GM11168 (cell line): ENCODE data around the gene LSM11.

Experiments used
- in situ Hi-C: fragments of 300-500 bp; cut with MboI; formaldehyde crosslinking; loops from one replicate; pipeline ENCODE4 v1.12.0; 2022; ENCODE audit warnings: low sequenced_read_pairs; ENCODE audit not compliant: unreplicated experiment

Gene LSM11

DNA sequence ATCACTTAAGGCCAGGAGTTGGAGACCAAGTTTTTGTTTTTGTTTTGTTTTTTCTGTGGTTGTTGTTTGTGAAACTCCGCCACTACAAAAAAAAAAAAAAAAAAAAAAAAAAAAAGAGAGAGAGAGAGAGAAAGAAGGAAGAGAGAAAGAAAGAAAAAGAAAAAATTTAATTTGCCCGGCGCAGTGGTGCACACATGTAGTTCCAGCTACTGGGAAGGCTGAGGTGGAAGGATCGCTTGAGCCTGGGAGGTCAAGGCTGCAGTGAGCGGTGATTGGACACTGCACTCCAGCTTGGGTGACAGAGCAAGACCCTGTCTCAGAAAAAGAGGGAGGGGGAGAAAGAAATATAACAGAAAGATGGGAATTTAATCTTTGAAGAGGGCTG, 11.4 kb upstream of the LSM11 start:
- in situ Hi-C loops, result no loop called here

DNA sequence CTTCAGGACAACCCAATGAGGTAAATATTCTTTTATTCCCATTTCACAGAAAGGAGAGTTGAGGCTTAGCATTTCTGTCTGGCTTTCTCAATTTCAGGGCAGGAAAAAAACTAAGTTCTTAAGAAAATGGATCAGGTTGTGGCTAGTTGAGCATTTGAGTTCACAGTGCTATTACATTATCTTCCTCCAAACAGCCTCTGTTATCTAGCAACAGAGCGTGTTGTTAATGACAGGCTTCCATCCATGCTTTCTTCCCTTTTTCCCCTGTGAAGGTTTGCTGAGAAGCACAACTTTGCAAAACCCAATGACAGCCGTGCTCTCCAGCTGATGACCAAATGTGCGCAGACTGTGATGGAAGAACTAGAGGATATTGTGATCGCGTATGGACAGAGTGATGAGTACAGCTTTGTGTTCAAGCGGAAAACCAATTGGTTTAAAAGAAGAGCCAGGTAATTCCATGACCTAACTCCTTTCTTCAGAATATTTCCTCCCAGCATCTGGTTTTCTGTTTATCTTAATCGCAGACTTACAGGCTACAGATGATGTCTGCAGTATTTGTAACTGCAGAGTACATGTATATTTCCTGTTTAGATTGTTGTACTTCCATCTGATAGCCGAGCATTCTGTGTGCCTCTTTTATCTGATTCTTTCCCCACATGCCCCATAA, 10.8 kb upstream of the LSM11 start:
- in situ Hi-C loops, result no loop called here

DNA sequence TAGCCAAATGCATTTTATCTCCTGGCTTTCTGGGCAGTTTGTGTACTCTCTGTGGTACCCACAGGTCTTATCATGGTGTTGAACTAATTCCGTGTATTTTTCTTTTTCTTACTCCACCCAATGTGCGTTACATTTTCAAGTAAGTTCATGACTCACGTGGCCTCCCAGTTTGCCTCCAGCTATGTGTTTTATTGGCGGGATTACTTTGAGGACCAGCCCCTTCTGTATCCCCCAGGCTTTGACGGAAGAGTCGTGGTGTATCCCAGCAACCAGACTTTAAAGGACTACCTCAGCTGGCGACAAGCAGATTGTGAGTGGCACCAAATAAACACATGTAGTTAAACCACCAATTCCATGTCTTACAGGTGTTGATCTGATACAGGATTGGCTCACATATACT, 9.1 kb upstream of the LSM11 start:
- in situ Hi-C loops, result no loop called here

DNA sequence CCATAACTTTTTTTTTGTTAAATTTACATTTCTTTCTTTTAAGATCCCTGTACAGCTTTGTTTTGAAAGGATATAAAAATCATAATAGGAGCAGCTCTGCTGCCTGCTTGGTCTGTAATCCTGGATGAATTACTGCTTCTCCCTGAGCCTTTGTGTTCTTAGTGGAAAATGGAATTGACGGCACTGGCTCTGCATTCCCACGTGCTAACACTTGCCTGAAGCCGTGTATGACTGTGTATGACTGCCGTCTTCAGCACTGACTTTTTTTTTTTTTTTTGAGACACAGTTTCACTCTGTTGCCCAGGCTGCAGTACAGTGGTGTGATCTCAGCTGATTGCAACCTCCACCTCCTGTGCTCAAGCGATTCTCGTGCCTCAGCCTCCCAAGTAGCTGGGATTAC, 7.5 kb upstream of the LSM11 start:
- in situ Hi-C loops, result no loop called here

DNA sequence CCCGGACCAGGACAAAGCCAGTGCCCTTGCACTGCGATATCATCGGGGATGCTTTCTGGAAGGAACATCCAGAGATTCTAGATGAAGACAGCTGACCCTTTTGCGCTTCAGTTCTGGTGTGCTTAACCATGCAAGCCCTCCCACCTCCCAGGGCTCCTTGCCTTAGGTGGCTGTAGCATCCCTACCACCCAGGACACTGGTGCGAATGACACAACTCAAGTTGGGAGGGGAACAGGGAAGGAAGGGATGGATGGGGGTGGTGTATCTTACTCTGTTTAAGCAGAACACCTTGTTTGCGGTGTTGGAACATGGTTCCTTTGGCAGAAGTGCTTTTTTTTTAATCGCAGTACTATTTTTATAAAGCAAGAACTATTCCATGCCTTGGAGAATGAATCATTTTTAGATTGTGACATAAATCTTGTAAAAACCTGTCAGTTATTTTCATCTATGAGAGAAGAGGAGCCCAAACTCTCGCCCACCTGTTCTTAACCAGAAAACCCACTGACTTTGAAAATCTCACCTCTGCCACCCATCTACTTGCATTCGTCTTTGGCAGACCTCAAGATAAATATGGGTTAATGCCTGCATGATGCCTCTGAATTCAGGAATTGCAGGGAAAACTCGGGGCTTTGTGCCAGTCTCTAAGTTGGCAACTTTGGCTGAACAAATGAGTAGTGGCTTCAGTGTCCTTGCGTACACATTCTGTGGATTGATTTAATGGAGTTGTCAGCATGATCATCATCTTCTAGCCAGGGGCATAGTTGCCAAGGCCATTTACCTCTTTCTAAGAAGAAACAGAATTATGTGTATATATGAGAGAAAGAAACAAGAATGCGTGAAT, 3.9 kb upstream of the LSM11 start:
- in situ Hi-C loops, result loop anchor here (5.0 kb wide), 1 partner anchor 82 kb away; no protein-coding TSS in a partner anchor

DNA sequence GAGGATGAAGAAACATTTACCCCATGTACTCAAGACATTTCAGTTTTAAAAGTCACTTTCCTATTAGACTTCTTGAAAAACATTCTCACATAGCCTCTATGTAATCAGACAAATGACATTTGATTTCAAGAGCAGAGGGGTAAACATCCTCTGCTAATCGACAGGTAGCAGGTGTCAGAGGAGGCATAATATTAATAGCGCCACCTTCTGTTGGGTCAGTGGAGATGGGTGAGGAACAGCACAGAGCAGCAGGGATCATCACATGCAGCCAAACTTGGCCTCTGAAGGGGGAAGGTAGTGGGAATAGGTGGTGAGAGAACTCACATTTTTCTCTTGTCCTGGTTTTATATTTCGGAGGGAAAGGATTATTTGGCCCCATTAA, 3.3 kb upstream of the LSM11 start:
- in situ Hi-C loops, result loop anchor here (5.0 kb wide), 1 partner anchor 83 kb away; no protein-coding TSS in a partner anchor

DNA sequence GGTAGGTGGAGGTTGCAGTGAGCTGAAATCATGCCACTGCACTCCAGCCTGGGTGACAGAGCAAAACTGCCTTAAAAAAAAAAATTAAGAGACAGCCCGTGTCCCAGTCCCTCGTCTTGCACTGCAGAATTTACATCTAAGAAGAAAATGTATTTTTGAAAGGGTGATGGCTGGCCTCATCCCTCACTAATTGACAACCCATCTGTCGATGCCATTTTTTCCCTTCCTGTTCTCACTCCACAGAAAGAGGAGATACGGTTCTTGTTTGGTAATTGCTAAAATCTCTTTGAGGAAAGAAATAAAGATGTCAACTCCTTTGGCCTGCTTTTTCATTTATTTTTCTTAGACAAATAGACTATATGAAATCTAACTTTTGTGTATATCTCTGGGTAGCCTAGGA, 2.4 kb upstream of the LSM11 start:
- in situ Hi-C loops, result loop anchor here (5.0 kb wide), 1 partner anchor 84 kb away; no protein-coding TSS in a partner anchor

DNA sequence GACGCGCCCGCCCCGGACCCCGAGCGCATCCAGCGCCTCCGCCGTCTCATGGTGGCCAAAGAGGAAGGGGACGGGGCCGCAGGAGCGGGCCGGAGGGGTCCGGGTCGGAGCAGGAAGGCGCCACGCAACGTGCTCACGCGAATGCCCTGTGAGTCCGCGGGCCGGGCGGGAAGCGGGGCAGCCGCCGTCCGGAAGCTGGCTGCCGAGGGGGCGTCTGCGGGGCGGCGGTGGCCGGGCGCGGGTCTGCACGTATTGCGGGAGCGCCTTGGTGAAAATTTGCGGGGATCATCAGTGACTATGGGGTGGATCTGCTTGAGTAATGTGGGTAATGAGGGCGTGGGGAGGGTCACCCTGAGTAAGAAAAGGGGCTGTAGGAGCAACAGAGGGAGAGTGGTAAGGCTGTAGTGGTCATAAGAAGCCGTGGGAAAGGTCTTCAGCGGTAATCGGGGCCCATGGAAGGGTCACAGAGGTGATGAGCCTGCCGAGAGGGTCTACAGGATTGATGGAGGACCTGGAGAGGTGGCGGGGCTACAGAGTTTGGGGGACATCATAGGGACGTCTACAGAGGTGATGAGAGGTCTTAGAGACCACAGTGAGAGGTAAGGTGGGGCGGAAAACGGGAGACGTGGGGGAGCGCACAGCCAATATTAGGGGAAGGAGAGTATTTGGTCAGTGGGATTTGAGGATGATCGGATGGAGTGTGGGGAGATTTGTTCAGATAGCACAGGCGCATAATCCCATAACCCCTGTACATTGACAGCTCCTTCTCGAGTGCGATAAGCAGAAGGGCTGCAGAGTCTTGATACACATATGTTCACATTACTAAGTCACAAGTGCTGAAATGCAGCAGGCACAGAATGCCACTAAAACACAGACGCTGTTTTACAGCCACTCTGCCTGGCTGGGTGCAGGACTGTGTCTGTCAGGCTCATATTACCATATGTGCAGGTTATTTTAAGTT, 819 bp downstream of the LSM11 start:
- in situ Hi-C loops, result loop anchor here (5.0 kb wide), 1 partner anchor 87 kb away; no protein-coding TSS in a partner anchor

DNA sequence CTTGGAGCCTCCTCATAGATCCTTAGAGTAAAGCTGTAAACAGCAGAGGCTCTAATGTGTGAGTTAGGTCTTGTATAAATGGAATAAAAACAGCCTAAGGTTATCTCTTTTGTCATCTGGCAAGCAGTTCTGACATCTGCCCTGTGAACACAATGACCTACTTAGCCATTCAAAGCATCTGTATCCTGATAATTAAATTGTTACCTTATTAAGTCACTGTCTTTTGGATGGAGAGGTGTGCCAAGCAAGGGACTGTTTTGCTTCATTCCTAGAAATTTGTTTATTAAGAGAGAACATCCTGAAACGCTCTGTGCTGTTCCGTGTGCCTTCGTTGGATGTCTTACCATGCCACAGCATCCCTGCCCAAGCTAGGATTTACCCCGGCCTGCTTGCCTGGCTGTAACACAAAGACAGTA, 1.5 kb downstream of the LSM11 start:
- in situ Hi-C loops, result no loop called here

DNA sequence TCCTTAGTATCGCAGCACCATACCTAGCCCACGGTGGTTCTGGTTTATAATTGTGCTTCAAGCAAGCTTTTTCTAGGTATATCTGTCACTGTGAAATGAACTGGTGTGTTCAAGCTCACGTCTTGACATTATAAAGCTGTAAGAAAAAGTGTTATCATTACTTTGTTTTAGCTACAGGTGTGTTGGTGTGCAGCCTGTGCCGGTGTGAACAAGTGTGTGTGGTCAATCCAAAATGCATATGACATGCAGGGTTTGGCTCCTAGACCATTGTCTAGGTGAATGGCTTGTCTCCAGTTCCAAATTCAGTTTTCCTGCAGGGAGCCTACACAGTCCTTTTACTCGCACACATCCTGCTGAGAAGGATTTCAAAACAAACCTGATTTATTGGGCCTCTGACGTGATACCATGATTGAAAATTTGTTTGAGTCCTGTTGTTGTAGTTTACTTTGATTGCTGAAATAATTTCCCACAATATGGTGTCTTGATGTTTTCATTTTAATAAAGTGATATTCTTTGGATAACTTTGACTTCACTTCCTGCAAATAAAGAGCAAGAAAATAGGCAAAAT, 3.7 kb downstream of the LSM11 start:
- in situ Hi-C loops, result no loop called here

DNA sequence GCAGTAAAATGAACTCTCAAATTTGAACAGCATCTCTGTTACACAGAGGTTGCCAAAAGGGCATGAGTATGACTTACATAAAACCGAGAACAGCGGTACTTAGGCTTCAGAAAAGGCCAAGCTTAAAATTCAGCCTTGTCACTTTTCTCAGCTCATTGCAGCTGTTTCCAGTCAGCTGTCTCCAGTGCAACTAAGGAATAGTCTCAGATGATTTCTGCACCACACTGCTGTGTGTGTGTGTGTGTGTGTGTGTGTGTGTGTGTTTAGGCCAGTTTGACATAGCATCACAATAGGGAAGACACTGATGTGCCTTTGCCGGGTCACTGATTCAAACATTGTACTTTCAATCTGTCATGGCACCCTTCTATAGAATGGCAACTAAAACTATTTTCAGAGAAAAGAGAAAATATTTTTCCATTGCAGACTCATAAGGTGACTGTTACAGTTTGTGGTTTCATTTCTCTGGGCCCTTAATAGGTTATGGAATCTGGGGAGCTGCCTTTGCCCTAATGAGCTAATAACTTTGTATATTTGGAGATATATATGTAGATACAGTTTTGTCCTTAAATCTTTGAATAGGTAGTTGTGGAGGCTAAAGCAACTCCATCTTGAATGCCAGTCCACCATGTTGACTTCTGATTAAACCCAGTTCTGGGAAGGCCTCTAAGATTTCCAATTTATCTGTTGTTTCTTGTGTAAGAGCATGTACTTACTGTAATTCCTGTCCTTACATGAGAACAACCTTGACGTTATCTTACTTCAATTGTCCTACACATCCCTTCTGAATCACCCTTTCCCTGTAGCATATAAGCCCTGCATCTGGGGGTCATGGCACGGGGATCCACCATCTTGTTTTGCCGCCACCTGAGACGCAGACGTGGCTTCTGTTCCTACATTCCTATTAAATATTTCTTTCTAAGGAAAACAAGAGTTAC, 4.5 kb downstream of the LSM11 start:
- in situ Hi-C loops, result no loop called here

DNA sequence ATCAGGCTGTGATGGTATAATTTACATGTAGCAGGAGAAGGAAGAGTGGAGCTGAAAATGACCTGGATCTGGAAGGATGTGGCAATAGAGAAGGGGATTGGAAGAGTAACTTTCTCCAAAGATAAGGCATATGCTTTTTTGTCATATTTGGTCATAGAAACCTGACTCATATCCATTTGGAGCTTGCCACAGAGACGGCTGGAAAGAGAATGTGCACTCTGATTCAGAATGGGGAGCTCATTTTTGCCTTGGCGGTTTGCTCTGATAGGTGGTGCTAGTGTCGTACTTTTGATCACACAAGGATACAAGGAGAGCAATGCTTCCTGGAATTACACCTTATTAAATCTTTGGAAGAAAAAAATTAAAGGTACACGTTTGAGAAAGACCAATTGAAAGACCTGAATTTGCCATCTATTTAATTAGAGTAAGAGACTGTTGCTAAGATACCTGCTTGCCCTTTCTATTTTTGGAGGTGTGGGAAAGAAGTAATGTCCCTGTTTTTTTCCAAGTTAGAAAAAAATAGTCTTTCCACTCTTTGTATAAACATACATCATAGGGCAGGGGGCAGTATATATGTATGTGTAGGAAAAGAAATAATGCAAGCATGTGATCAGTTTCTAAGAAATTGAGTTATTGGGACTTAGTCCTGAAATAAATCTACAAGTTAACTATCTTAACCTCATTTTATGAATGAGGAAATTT, 5.4 kb downstream of the LSM11 start:
- in situ Hi-C loops, result no loop called here

DNA sequence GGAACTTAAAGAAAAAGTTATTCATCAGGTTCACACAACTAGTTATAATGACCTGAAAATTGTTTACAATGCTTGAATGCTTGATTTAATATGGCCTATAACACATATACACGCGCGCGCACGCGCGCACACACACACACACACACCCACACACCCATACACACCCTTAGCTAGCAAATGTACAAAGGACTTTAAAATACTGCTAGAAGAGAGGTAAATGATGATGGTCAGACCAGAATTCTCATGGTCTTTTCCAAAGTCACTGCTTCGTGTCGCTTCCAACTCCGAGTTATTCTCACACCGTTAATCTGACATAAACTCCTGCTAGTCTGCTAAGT, 5.9 kb downstream of the LSM11 start:
- in situ Hi-C loops, result no loop called here

DNA sequence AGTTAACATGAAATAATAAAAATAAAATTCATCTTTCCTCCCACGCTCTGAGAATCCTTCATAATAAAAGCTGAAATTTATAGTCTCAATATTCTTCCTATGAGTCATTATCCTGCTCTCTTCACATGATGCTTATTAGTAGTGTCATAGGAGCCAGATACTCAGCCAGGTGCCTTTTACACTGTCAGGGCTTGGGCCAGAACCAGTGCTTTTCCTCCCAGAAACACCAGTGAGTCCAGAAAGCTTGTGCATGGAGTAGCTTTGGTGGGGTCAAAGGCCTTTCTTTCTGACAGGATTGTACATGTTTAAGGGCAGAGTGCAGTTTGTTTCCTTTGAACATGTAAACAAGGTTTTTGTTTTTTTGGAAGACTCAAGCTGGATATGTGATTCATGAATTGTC, 6.8 kb downstream of the LSM11 start:
- in situ Hi-C loops, result no loop called here

DNA sequence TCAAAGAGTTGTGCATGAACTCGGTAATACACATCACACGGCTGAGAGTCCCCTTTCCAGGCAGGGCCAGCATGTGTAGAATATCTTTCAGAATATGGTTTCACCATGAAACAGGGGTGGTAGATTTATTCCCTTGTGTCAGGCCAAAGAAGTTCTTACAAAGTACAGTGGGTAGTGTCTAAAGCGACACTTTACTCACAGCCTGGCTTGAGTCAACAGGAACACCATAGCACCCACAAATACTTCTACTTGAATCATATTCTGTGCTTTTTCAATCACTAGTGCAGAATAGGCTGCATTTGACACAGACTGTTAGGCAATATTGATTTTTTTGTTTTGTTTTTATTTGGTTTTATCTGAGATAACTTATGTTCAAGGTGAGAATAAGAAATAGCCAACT, 12.6 kb downstream of the LSM11 start:
- in situ Hi-C loops, result no loop called here

DNA sequence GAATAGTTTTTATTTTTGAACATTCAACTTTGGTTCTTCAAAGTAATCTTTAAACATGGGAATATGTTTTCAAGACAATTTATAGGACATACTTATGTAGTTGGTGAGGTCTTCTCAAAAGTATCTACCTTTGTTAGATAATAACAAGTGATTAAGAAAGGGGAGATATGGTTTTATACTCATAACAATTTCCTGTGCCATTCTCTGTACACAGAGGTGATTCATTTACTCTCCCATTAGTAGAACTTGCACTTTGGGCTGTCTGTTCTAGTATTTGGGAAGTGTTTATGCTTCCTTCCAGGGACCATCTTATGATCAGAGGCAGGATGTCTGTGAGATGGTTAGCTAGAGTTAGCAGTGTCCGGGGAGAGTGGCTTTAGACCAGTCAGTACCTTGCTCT, 15.2 kb downstream of the LSM11 start:
- in situ Hi-C loops, result no loop called here

DNA sequence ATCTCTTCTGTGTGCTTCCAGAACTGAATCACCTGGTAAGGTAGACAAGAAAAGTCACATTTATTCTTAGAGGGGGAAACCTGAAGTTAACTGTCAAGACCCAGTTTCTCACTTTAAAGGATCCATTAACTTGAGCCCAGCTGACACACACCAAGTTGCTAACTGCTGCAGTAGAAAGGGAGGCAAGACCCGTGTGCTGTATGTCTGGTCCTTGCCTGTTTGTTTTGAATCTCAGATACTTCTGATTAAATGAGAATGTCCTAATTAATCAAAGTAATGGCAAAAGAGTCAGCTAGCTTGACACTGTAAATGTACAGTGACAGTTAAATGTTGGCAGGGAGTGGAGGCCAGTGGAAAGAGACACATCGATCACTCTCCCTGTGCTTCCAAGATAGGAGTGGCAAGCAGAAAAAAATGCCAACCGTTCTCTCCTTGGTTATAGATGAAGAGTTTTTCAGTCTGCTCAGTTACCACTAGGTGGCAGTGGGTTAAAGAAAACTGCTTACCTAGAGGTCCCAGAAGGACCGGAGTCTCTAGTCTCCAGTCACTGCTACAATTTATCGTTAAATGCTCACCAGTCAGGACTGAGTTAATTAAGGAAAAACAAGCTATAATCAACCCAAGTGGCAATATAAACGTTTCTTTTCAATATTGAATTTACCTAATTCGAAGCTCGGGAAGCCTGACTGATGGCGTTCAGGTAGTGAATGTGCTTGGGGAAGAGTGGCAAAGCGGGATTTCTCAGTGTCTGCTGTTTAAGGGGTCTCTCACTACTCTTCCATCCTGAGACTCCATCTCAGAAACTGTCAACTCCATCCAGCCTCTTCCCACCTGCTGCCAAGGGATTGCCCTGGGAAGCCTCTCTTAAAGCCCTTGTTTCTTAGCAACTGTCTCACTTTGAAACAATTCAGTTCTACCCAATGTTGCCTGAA, 18.4 kb downstream of the LSM11 start:
- in situ Hi-C loops, result no loop called here

DNA sequence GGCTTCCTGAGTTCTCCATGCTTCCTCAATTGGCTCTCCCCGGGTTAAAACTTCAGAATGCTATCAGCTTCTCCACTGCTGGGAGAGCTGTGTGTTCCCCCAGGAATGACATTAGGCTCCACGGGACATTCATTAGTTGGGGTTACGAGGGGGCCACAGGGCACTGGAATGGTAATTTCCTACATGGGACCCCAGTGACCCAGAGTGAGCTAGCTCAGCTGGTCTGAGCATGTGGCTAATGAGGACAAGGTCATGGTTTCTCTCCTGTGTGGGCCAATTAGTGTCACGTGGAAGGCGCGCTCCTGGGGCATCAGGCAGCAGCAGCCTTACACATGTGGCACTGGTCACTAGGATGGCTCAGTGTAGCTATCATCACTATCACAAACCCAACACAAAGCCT, 21.0 kb downstream of the LSM11 start:
- in situ Hi-C loops, result no loop called here
